HG02588 (cell line): ENCODE measurements around the gene APAF1.
A peak's percentile ranks its signal among the peaks of the same experiment; 100 is the strongest.
"Not testable (repeated sequence)": the region's sequence is repeated elsewhere in the genome, so short reads cannot be mapped to it uniquely, and the experiment has no call there.

ENCODE experiments used
- ATAC-seq: cut with Tn5 transposase; IDR thresholded peaks from one replicate; pipeline ENCODE4 v1.9.1; 2021; ENCODE audit warnings: mild to moderate bottlenecking, moderate library complexity; ENCODE audit not compliant: unreplicated experiment

The APAF1 gene

GRCh38 chr12:98644712-98645571 lies at the start of gene APAF1, which contains the start of gene IKBIP:
APAF1 (plus strand) TSS chr12:98645290; CDS start chr12:98648360, 3,070 bp downstream.
IKBIP (minus strand) TSS chr12:98644788; CDS start chr12:98644701, 87 bp downstream.
- peak; percentile 86 for ATAC-seq

- ATAC-seq, result not testable (repeated sequence)
Measured at GRCh38 chr12:98597313-98597712, 47.8 kb upstream of the APAF1 start.

- ATAC-seq, result no peak
Measured at GRCh38 chr12:98601924-98602323, 43.2 kb upstream of the APAF1 start.

- ATAC-seq, result no peak
Measured at GRCh38 chr12:98606359-98606988, 38.6 kb upstream of the APAF1 start.

- no peak for ATAC-seq
Measured at GRCh38 chr12:98610596-98610995, 34.5 kb upstream of the APAF1 start.

- peak; percentile 84 for ATAC-seq
Measured at GRCh38 chr12:98612696-98613334, 32.3 kb upstream of the APAF1 start.

GRCh38 chr12:98618952-98619351 lies 26.1 kb upstream of the APAF1 start:
- no peak for ATAC-seq

GRCh38 chr12:98635657-98636323 lies 9.3 kb upstream of the APAF1 start:
- ATAC-seq, result peak; percentile 81

GRCh38 chr12:98637068-98637467 lies 8.0 kb upstream of the APAF1 start:
- ATAC-seq, result no peak

GRCh38 chr12:98638009-98638408 lies 7.1 kb upstream of the APAF1 start:
- no peak for ATAC-seq

GRCh38 chr12:98639491-98639890 lies 5.6 kb upstream of the APAF1 start:
- no peak for ATAC-seq

- not testable (repeated sequence) for ATAC-seq
Measured at GRCh38 chr12:98642801-98643200, 2.3 kb upstream of the APAF1 start.

GRCh38 chr12:98644433-98644711 lies 718 bp upstream of the APAF1 start:
- ATAC-seq, result peak; percentile 15

- ATAC-seq, result peak; percentile 1
Measured at GRCh38 chr12:98645572-98646067, 530 bp downstream of the APAF1 start.

- ATAC-seq, result no peak
Measured at GRCh38 chr12:98646294-98647090, 1.4 kb downstream of the APAF1 start.

GRCh38 chr12:98651328-98651727 lies 6.2 kb downstream of the APAF1 start:
- ATAC-seq, result no peak

GRCh38 chr12:98653866-98654493 lies 8.9 kb downstream of the APAF1 start:
- no peak for ATAC-seq

- ATAC-seq, result no peak
Measured at GRCh38 chr12:98656289-98657101, 11.4 kb downstream of the APAF1 start.

- ATAC-seq, result no peak
Measured at GRCh38 chr12:98660521-98660920, 15.4 kb downstream of the APAF1 start.
